Measurements from ENCODE around the gene STXBP1.
"Not testable (repeated sequence)": the region's sequence is repeated elsewhere in the genome, so short reads cannot be mapped to it uniquely, and the experiment has no call there.

Gene STXBP1

GRCh38 chr9:127613583-127613954 lies 1.5 kb downstream of the STXBP1 start:
- no peak for DNase-seq (ENCODE audit: low read depth in 3 of 3, low spot score in 1 of 3)

- DNase-seq (ENCODE audit: low read depth in 3 of 3, low spot score in 1 of 3) = no peak
Observed at GRCh38 chr9:127614961-127615360, 2.9 kb downstream of the STXBP1 start.

- not testable (repeated sequence) for DNase-seq (ENCODE audit: low read depth in 3 of 3, low spot score in 1 of 3)
Observed at GRCh38 chr9:127621339-127621970, 9.4 kb downstream of the STXBP1 start.

GRCh38 chr9:127626752-127627493 lies 14.8 kb downstream of the STXBP1 start:
- no peak for DNase-seq (ENCODE audit: low read depth in 3 of 3, low spot score in 1 of 3)

GRCh38 chr9:127627494-127627855 lies 15.4 kb downstream of the STXBP1 start:
- DNase-seq (ENCODE audit: low read depth in 3 of 3, low spot score in 1 of 3) = no peak

GRCh38 chr9:127628758-127629467 lies 16.8 kb downstream of the STXBP1 start:
- DNase-seq (ENCODE audit: low read depth in 3 of 3, low spot score in 1 of 3) = no peak

GRCh38 chr9:127629468-127630081 lies 17.5 kb downstream of the STXBP1 start:
- no peak for DNase-seq (ENCODE audit: low read depth in 3 of 3, low spot score in 1 of 3)

- no peak for DNase-seq (ENCODE audit: low read depth in 3 of 3, low spot score in 1 of 3)
Observed at GRCh38 chr9:127633216-127633862, 21.3 kb downstream of the STXBP1 start.

GRCh38 chr9:127634021-127634420 lies 21.9 kb downstream of the STXBP1 start:
- no peak for DNase-seq (ENCODE audit: low read depth in 3 of 3, low spot score in 1 of 3)

GRCh38 chr9:127634698-127635097 lies 22.6 kb downstream of the STXBP1 start:
- no peak for DNase-seq (ENCODE audit: low read depth in 3 of 3, low spot score in 1 of 3)

GRCh38 chr9:127635201-127635735 lies 23.2 kb downstream of the STXBP1 start:
- DNase-seq (ENCODE audit: low read depth in 3 of 3, low spot score in 1 of 3) = no peak

- DNase-seq (ENCODE audit: low read depth in 3 of 3, low spot score in 1 of 3) = no peak
Observed at GRCh38 chr9:127637322-127637847, 25.3 kb downstream of the STXBP1 start.

- no peak for DNase-seq (ENCODE audit: low read depth in 3 of 3, low spot score in 1 of 3)
Observed at GRCh38 chr9:127640908-127641545, 28.9 kb downstream of the STXBP1 start.

- DNase-seq (ENCODE audit: low read depth in 3 of 3, low spot score in 1 of 3) = no peak
Observed at GRCh38 chr9:127642082-127642740, 30.1 kb downstream of the STXBP1 start.

- DNase-seq (ENCODE audit: low read depth in 3 of 3, low spot score in 1 of 3) = no peak
Observed at GRCh38 chr9:127644146-127644827, 32.2 kb downstream of the STXBP1 start.

GRCh38 chr9:127644943-127645342 lies 32.9 kb downstream of the STXBP1 start:
- DNase-seq (ENCODE audit: low read depth in 3 of 3, low spot score in 1 of 3) = no peak

GRCh38 chr9:127647451-127647850 lies 35.4 kb downstream of the STXBP1 start:
- no peak for DNase-seq (ENCODE audit: low read depth in 3 of 3, low spot score in 1 of 3)

- DNase-seq (ENCODE audit: low read depth in 3 of 3, low spot score in 1 of 3) = no peak
Observed at GRCh38 chr9:127650518-127650917, 38.4 kb downstream of the STXBP1 start.
